Thoracic aorta (tissue), 2 donors: ENCODE data around the gene ADAMTS14. TPM values are rescaled to one million over a fixed set of nuclear protein-coding genes. Genes with fewer than 3 reads are reported as not detected.

ENCODE experiments used
- ATAC-seq: fragments of 150-250 bp; one replicate; pipeline ENCODE4 v1.8.0; 2017; ENCODE audit warnings: low read depth; ENCODE audit not compliant: insufficient number of reproducible peaks, low FRiP score
- DNase-seq: peaks from one replicate; pipeline ENCODE4 v3.0.0-alpha.2; 2020; ENCODE audit warnings: low spot score
- H3K27ac ChIP-seq, 2 donors: fragments of 200-600 bp; sonication (generic); 1 replicate in 1 of 2; 2 replicates in 1 of 2; pipeline ENCODE4 v1.5.1; 2016; ENCODE audit warnings: mild to moderate bottlenecking in 2 of 2, moderate library complexity in 2 of 2
- H3K27me3 ChIP-seq: fragments of 200-600 bp; sonication (generic); replicated peaks from 2 replicates; pipeline ENCODE4 v1.6.0; 2016; ENCODE audit warnings: mild to moderate bottlenecking; ENCODE audit not compliant: insufficient read depth
- H3K36me3 ChIP-seq: fragments of 200-600 bp; sonication (generic); one replicate; pipeline ENCODE4 v1.5.1; 2016
- H3K4me1 ChIP-seq, 2 donors: fragments of 200-600 bp; sonication (generic); 1 replicate in 1 of 2; 2 replicates in 1 of 2; pipeline versions ENCODE4 v1.5.1 to v1.6.0; 2016; ENCODE audit warnings: low read depth in 2 of 2, mild to moderate bottlenecking in 1 of 2; ENCODE audit not compliant: control insufficient read depth in 1 of 2
- H3K4me3 ChIP-seq: fragments of 200-600 bp; sonication (generic); 2 replicates; pipeline ENCODE4 v1.5.1; 2016; ENCODE audit warnings: mild to moderate bottlenecking
- H3K9me3 ChIP-seq: fragments of 200-600 bp; sonication (generic); 2 replicates; pipeline ENCODE4 v1.5.1; 2016
- CTCF ChIP-seq: fragments of 200-600 bp; sonication (generic); IDR thresholded peaks from one replicate; pipeline ENCODE4 v1.5.1; 2019; ENCODE audit warnings: antibody characterized with exemption
- total RNA-seq, 2 donors: library from RNA; depleted of rRNA; stranded (reverse); fragments of >200 nt; gene quantifications; one replicate each; pipeline versions ENCODE4 v1.1.0 to v1.2.3, GENCODE V29; 2016

Gene ADAMTS14
- total RNA-seq, 2 donors from 2014 or later = 1.3 TPM; not detected in 1

GRCh38 chr10:70678250-70678635 is 5.9 kb downstream of the ADAMTS14 start:
- H3K9me3 ChIP-seq = no peaks in the 10 kb centered on the region
- no peaks in the 10 kb centered on the region for H3K27me3 ChIP-seq
- H3K27ac ChIP-seq = no peak overlapping the region
- DNase-seq (no peak), ATAC-seq (no peak)
- peaks cover 4 to 9% of the 10 kb centered on the region in 2 donors for H3K4me1 ChIP-seq
- H3K4me3 ChIP-seq = no peak overlapping the region
- no peak for TF ChIP-seq CTCF
- H3K36me3 ChIP-seq = no peaks in the 10 kb centered on the region

DNA sequence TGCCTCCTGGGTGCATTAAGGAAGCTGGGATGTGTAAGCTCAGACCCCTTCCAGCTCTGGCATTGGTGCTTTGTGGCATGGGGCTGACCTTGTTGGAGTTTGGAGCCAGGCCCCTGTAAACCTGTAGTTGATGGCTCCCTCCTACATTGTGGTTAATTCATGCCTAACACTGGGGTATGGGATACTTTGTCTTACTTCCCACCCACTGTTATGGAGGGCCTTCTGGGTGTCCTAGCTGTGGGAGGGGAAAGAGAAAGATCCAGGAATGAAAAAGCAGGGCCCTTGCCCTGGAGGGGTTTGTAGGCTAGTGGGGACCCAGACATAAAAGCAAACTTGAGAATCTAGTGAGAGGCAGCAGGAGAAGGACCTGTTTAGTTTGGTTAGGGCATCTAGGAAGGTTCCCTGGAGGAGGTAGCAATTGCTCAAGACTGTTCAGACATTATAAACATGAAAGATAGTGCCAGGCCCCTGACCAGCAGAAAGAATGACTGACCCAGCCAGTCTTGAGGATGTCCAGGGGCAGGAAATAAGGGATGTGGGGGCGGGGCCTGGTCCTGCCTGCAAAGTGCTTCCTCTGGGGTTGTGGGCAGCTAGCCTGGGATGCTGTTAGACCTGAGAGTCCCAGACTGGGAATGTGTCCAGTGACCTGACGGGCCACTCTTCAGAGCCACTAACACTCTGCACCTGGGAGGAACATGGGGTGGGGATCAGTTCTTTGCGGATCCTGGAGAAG is 6.6 kb downstream of the ADAMTS14 start:
- no peak for TF ChIP-seq CTCF
- no peak for DNase-seq
- ATAC-seq = no peak
- H3K27me3 ChIP-seq = no peaks in the 10 kb centered on the region
- no peak overlapping the region for H3K27ac ChIP-seq
- no peaks in the 10 kb centered on the region for H3K9me3 ChIP-seq
- no peak overlapping the region for H3K4me3 ChIP-seq
- H3K4me1 ChIP-seq = peaks cover 2% of the 10 kb centered on the region in 2 donors
- no peaks in the 10 kb centered on the region for H3K36me3 ChIP-seq

DNA sequence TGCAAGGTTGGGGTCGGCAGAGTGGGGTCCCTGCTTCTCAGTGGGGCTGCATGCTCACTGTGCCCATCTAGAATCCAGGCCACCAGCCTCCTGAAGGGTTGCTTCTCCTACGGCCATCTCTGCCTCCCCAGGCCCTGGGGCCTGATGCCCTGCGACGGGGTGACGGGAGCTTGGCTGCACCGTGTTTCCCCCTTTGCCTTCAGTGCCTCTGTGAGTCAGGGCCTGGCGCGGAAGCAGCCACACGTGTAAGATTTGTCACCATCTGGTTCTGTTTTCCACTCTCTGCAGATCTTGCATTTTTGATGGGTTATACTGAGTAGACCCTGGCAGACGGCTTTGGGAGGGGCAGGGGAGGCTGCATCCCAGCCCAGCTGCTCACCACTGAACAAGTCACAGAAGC is 7.2 kb downstream of the ADAMTS14 start:
- Histone ChIP-seq H3K9me3 (no peaks in the 10 kb centered on the region), H3K36me3 (no peaks in the 10 kb centered on the region), H3K27ac (no peak overlapping the region), H3K4me1 (no peaks in the 10 kb centered on the region), H3K27me3 (no peaks in the 10 kb centered on the region), H3K4me3 (no peak overlapping the region)
- ATAC-seq (no peak), DNase-seq (no peak)
- TF ChIP-seq CTCF = no peak

- no peak for ATAC-seq
- no peak for TF ChIP-seq CTCF
- no peaks in the 10 kb centered on the region for H3K4me1 ChIP-seq
- no peak for DNase-seq
- H3K27ac ChIP-seq = no peak overlapping the region
- H3K4me3 ChIP-seq = no peak overlapping the region
- no peaks in the 10 kb centered on the region for H3K36me3 ChIP-seq
- H3K9me3 ChIP-seq = no peaks in the 10 kb centered on the region
- H3K27me3 ChIP-seq = no peaks in the 10 kb centered on the region
Observed at GRCh38 chr10:70680899-70681730, 8.8 kb downstream of the ADAMTS14 start.

DNA sequence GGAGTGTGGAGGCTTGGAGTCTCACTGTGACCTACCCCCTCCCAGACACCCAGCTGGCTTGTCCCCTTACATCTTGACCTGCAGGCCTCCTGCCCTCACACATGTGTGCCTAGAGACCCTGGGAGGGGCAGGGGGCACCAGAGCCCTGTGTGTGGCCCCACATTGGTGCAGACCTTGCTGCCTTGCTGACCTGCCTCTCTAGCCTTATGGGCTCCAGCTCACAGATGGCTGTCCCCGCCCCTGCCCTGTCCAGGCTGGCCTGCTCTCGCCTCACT is 9.4 kb downstream of the ADAMTS14 start:
- H3K4me1 ChIP-seq = no peaks in the 10 kb centered on the region
- DNase-seq = no peak
- H3K4me3 ChIP-seq = no peak overlapping the region
- no peak for ATAC-seq
- no peak overlapping the region for H3K27ac ChIP-seq
- no peaks in the 10 kb centered on the region for H3K27me3 ChIP-seq
- TF ChIP-seq CTCF = no peak
- H3K9me3 ChIP-seq = no peaks in the 10 kb centered on the region
- H3K36me3 ChIP-seq = no peaks in the 10 kb centered on the region
